Keratinocyte (primary cell): ENCODE data around the gene DCAF6. TPM values are rescaled to one million over a fixed set of nuclear protein-coding genes. Genes with fewer than 3 reads are reported as not detected.

Experiments
- DNase-seq: peaks from one replicate; pipeline ENCODE4 v3.0.0-alpha.2; 2011; ENCODE audit warnings: low read depth, missing footprints, low spot score
- FAIRE-seq: peaks from 2 replicates; lab custom pipeline; 2011; peaks lifted over from hg19 to GRCh38; lab: Jason Lieb, UNC
- H2AFZ ChIP-seq: 2 replicates; pipeline ENCODE4 v1.6.0; 2012; ENCODE audit warnings: low read length, control low read depth, inconsistent platforms; ENCODE audit not compliant: control insufficient read depth
- H3K27ac ChIP-seq: 2 replicates; pipeline ENCODE4 v1.5.1; 2011; ENCODE audit warnings: low read length; ENCODE audit not compliant: control insufficient read depth, insufficient read depth
- H3K27me3 ChIP-seq: 3 replicates; pipeline ENCODE4 v1.6.0; 2011; ENCODE audit warnings: low read length; ENCODE audit not compliant: control insufficient read depth, insufficient read depth; ENCODE audit errors: extremely low read depth
- H3K36me3 ChIP-seq, 2 experiments: 2 replicates in 1 of 2; 3 replicates in 1 of 2; pipeline ENCODE4 v1.5.1; 2011; ENCODE audit warnings: low read length in 2 of 2, mild to moderate bottlenecking in 1 of 2; ENCODE audit not compliant: control insufficient read depth in 2 of 2, insufficient read depth in 2 of 2; ENCODE audit errors: extremely low read depth in 1 of 2
- H3K4me1 ChIP-seq: 3 replicates; pipeline ENCODE4 v1.5.1; 2011; ENCODE audit warnings: low read length; ENCODE audit not compliant: control insufficient read depth, insufficient read depth; ENCODE audit errors: extremely low read depth
- H3K4me2 ChIP-seq: 3 replicates; pipeline ENCODE4 v1.6.0; 2011; ENCODE audit warnings: low read depth, low read length; ENCODE audit not compliant: control insufficient read depth, insufficient read depth; ENCODE audit errors: extremely low read depth
- H3K4me3 ChIP-seq, 3 experiments: fragments of 200-600 bp in 1 of 3; sonication (generic) in 1 of 3; 2 replicates in 2 of 3; 3 replicates in 1 of 3; pipeline ENCODE4 v1.5.1; 2011 to 2016; ENCODE audit warnings: low read length in 3 of 3, mild to moderate bottlenecking in 3 of 3, control low read depth in 2 of 3, inconsistent platforms in 1 of 3, low read depth in 1 of 3, mixed read lengths in 1 of 3, mixed run types in 1 of 3, moderate library complexity in 1 of 3; ENCODE audit not compliant: control insufficient read depth in 2 of 3, insufficient read depth in 2 of 3; ENCODE audit errors: extremely low read depth in 1 of 3
- H3K79me2 ChIP-seq: 2 replicates; pipeline ENCODE4 v1.6.0; 2012; ENCODE audit warnings: low read length; ENCODE audit not compliant: control insufficient read depth, insufficient read depth
- H3K9ac ChIP-seq: 3 replicates; pipeline ENCODE4 v1.6.0; 2011; ENCODE audit warnings: low read length; ENCODE audit not compliant: control insufficient read depth, insufficient read depth; ENCODE audit errors: extremely low read depth
- H3K9me1 ChIP-seq: 3 replicates; pipeline ENCODE4 v1.6.0; 2011; ENCODE audit warnings: low read length; ENCODE audit not compliant: control insufficient read depth, insufficient read depth; ENCODE audit errors: extremely low read depth
- H3K9me3 ChIP-seq: 2 replicates; pipeline ENCODE4 v1.5.1; 2012; ENCODE audit warnings: low read depth, low read length; ENCODE audit not compliant: control insufficient read depth
- H4K20me1 ChIP-seq: 3 replicates; pipeline ENCODE4 v1.6.0; 2011; ENCODE audit warnings: low read length; ENCODE audit not compliant: control insufficient read depth, insufficient read depth; ENCODE audit errors: extremely low read depth
- CTCF ChIP-seq, 3 experiments: IDR thresholded peaks in 1 of 3; conservative IDR thresholded peaks in 1 of 3; optimal IDR thresholded peaks in 1 of 3; 2 replicates in 2 of 3; 3 replicates in 1 of 3; pipeline versions ENCODE3 to v1.5.1; 2011; ENCODE audit warnings: low read length in 3 of 3, mild to moderate bottlenecking in 3 of 3, moderate library complexity in 2 of 3, control low read depth in 1 of 3, inconsistent platforms in 1 of 3; ENCODE audit not compliant: insufficient read depth in 2 of 3; ENCODE audit errors: extremely low read depth in 1 of 3
- EZH2 ChIP-seq: IDR thresholded peaks from one replicate; pipeline ENCODE4 v1.6.1; 2012; ENCODE audit warnings: inconsistent platforms, mild to moderate bottlenecking, low read length, moderate library complexity
- dilution Hi-C: fragments of 300-500 bp; cut with MboI; formaldehyde crosslinking; loops from one replicate; pipeline ENCODE4 v1.7.0; 2020; ENCODE audit warnings: low sequenced_read_pairs; ENCODE audit not compliant: extremely low pct_ligation_motif_present
- polyA plus RNA-seq, 5 experiments: library from polyadenylated mRNA; depleted of rRNA in 3 of 5; stranded (reverse) in 3 of 5; stranded (forward) in 1 of 5; unstranded in 1 of 5; fragments of >200 nt; gene quantifications; 1 replicate in 1 of 5; 2 replicates in 3 of 5; 3 replicates in 1 of 5; pipeline versions ENCODE4 v1.2.1 to v1.2.3, GENCODE V29; 2011 to 2012; ENCODE audit warnings: missing spikeins in 2 of 5, low read depth in 1 of 5, low replicate concordance in 1 of 5

The DCAF6 gene
- polyA plus RNA-seq, 1 donor (not counting 4 experiments of a cell fraction or from before 2014, with no cell fraction given): 109 TPM

GRCh38 chr1:167911413-167911812 is 25.1 kb upstream of the DCAF6 start:
- TF ChIP-seq EZH2: no peak
- TF ChIP-seq CTCF (optimal IDR thresholded peaks at IDR 0.05 in 1 of 3, IDR thresholded peaks at IDR 0.05 in 1 of 3, conservative IDR thresholded peaks at IDR 0.05 in 1 of 3; ENCODE audit: extremely low read depth in 1 of 3, insufficient read depth in 2 of 3, low read length in 3 of 3): no peak
- no peaks in the 10 kb centered on the region for H3K36me3 ChIP-seq
- peak overlapping the region; percentile 66 for H3K4me2 ChIP-seq
- no peaks in the 10 kb centered on the region for H3K9me1 ChIP-seq
- H3K4me3 ChIP-seq: peak overlapping the region in 1 of 3 experiments; percentile 29
- FAIRE-seq (no peak), DNase-seq (no peak)
- peak overlapping the region; percentile 90 for H2AFZ ChIP-seq
- H3K4me1 ChIP-seq: peaks cover 11% of the 10 kb centered on the region
- no peak overlapping the region for H3K27ac ChIP-seq
- H3K27me3 ChIP-seq: no peaks in the 10 kb centered on the region
- no peak overlapping the region for H3K9ac ChIP-seq
- H3K9me3 ChIP-seq: peaks cover 2% of the 10 kb centered on the region
- dilution Hi-C loops: no loop called here
- no peaks in the 10 kb centered on the region for H4K20me1 ChIP-seq
- no peaks in the 10 kb centered on the region for H3K79me2 ChIP-seq

- Histone ChIP-seq H3K27ac (no peak overlapping the region), H3K9me1 (no peaks in the 10 kb centered on the region), H3K4me2 (no peak overlapping the region), H3K4me1 (peaks cover 11% of the 10 kb centered on the region), H3K79me2 (no peaks in the 10 kb centered on the region), H3K36me3 (no peaks in the 10 kb centered on the region), H3K27me3 (no peaks in the 10 kb centered on the region), H3K4me3 (no peak overlapping the region), H2AFZ (no peak overlapping the region), H4K20me1 (no peaks in the 10 kb centered on the region), H3K9me3 (peaks cover 2% of the 10 kb centered on the region), H3K9ac (no peak overlapping the region)
- dilution Hi-C loops: no loop called here
- TF ChIP-seq EZH2 (no peak), CTCF (optimal IDR thresholded peaks at IDR 0.05 in 1 of 3, IDR thresholded peaks at IDR 0.05 in 1 of 3, conservative IDR thresholded peaks at IDR 0.05 in 1 of 3; ENCODE audit: extremely low read depth in 1 of 3, insufficient read depth in 2 of 3, low read length in 3 of 3) (no peak)
- FAIRE-seq (no peak), DNase-seq (no peak)
Observed at GRCh38 chr1:167912294-167912693, 24.2 kb upstream of the DCAF6 start.
